ENCODE results near the gene RXFP4. TPM values are rescaled to one million over a fixed set of nuclear protein-coding genes. Genes with fewer than 3 reads are reported as not detected.
A peak's percentile ranks its signal among the peaks of the same experiment; 100 is the strongest.
"Not testable (repeated sequence)": the region's sequence is repeated elsewhere in the genome, so short reads cannot be mapped to it uniquely, and the experiment has no call there.

Gene RXFP4
- total RNA-seq, 2 donors from 2014 or later: not detected

DNA sequence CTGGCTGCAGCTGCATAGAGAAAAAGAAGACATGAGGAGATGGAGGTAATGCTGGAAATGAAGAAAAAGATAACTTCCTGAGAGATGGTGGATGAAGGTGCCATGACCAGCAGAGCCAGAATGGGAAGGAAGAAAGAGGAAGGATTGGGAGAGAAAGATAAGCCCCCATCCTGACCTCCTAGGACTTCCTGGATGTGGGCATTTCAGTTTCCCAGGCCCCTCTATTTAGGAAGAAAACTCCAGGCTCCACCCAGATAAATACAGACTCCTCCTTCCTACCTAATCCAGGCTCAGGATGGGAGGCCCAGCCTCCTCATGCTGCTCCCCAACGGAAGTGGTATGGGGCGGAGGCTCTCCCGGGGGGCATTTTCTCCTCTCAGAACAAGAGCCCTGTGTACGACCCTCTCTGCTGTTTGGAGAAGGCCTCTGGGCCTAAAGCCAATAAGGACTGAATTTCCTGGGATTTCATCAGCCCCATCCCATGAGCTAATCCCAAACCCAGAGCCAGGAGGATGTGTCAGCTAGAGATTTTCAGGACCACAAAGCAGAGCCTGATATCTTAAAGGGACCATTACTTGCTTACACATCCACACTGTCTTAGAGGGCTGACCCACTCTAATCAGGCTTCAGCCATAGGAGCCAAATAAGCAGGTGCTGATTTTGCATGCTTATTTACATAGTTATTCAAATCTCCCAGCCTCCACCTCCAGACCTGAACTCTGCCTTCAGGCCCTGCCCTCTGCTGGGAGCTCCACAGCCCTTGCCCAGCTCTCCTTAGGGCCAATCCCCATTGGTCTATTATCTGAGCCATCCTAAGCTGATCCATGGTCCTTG is 42.0 kb downstream of the RXFP4 start:
- DNase-seq (ENCODE audit: low spot score) (no peak), ATAC-seq (ENCODE audit: insufficient number of reproducible peaks, low FRiP score, low read depth) (peak; percentile 26)
- H3K27me3 ChIP-seq (replicated peaks; ENCODE audit: insufficient read depth): no peaks in the 10 kb centered on the region
- no peaks in the 10 kb centered on the region for H3K36me3 ChIP-seq
- TF ChIP-seq, protein P1, sequence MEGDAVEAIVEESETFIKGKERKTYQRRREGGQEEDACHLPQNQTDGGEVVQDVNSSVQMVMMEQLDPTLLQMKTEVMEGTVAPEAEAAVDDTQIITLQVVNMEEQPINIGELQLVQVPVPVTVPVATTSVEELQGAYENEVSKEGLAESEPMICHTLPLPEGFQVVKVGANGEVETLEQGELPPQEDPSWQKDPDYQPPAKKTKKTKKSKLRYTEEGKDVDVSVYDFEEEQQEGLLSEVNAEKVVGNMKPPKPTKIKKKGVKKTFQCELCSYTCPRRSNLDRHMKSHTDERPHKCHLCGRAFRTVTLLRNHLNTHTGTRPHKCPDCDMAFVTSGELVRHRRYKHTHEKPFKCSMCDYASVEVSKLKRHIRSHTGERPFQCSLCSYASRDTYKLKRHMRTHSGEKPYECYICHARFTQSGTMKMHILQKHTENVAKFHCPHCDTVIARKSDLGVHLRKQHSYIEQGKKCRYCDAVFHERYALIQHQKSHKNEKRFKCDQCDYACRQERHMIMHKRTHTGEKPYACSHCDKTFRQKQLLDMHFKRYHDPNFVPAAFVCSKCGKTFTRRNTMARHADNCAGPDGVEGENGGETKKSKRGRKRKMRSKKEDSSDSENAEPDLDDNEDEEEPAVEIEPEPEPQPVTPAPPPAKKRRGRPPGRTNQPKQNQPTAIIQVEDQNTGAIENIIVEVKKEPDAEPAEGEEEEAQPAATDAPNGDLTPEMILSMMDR (IDR thresholded peaks at IDR 0.05): no peak
- H3K4me1 ChIP-seq (ENCODE audit: control insufficient read depth in 1 of 2, low read depth in 2 of 2): peaks cover 25 to 80% of the 10 kb centered on the region in 2 donors
- H3K4me3 ChIP-seq: peak overlapping the region; percentile 30
- H3K9me3 ChIP-seq: no peaks in the 10 kb centered on the region
- peak overlapping the region; percentile 96 to 97 for H3K27ac ChIP-seq

DNA sequence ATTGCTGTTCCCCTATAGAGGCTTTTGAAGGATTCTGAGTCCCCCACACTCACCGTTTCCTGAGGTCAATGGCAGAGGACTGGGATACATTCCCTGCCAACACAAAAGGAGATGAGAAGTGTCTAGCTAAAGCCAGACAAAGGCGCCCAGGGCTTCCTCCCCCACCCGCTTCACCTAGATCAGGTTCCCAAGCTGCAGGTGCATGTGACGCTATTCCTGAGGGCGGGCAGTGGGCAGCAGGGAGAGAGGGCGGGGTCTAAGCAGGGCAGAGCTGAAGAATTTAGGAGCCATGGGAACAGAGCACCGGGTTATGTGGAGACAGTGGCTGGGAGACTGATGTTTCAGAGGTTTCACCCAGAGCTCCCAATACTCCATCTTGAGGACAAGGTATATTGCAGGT is 42.9 kb downstream of the RXFP4 start:
- H3K27ac ChIP-seq: peak overlapping the region; percentile 96 to 97

DNA sequence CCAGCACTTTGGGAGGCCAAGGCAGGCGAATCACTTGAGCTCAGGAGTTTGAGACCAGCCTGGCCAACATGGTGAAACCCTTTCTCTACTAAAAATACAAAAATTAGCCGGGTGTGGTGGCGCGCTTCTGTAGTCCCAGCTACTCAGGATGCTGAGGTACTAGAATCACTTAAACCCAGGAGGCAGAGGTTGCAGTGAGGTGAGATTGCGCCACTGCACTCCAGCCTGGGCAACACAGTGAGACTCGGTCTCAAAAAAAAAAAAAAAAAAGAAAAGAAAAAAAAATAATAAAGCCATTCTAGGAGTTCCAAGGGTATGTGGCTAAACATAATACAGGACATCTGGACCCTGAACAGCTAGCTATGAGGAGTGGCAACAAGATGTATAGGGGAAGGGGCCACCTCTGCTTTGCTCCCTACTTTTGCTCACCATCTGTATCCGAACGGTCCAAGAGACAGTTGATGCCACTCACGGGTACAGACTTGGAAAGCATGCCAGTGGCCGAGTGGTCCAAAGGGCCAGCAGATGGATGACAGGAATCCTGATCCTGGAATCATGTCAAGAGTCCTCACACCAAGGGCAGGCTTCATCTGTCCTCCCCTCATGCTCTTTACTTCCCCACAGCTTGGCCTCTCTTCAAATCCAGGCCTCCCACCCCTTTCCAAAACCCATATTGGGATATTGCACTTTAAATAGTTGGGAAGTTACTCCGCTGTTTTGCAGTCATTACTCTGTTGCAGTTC is 43.6 kb downstream of the RXFP4 start:
- H3K4me3 ChIP-seq; H3K9me3 ChIP-seq; DNase-seq (ENCODE audit: low spot score); ATAC-seq (ENCODE audit: insufficient number of reproducible peaks, low FRiP score, low read depth); H3K27me3 ChIP-seq (replicated peaks; ENCODE audit: insufficient read depth); H3K36me3 ChIP-seq: not testable (repeated sequence)
- H3K27ac ChIP-seq: peak overlapping the region; percentile 96 to 97
- peaks cover 21 to 71% of the 10 kb centered on the region in 2 donors for H3K4me1 ChIP-seq (ENCODE audit: control insufficient read depth in 1 of 2, low read depth in 2 of 2)

More for the DNA sequence above, 42.9 kb downstream of the RXFP4 start:
- no peak overlapping the region for H3K4me3 ChIP-seq
- peaks cover 25 to 78% of the 10 kb centered on the region in 2 donors for H3K4me1 ChIP-seq (ENCODE audit: control insufficient read depth in 1 of 2, low read depth in 2 of 2)
- TF ChIP-seq, protein P1 (IDR thresholded peaks at IDR 0.05): no peak
- no peaks in the 10 kb centered on the region for H3K9me3 ChIP-seq
- ATAC-seq (ENCODE audit: insufficient number of reproducible peaks, low FRiP score, low read depth) (no peak), DNase-seq (ENCODE audit: low spot score) (no peak)
- H3K27me3 ChIP-seq (replicated peaks; ENCODE audit: insufficient read depth): no peaks in the 10 kb centered on the region
- no peaks in the 10 kb centered on the region for H3K36me3 ChIP-seq

DNA sequence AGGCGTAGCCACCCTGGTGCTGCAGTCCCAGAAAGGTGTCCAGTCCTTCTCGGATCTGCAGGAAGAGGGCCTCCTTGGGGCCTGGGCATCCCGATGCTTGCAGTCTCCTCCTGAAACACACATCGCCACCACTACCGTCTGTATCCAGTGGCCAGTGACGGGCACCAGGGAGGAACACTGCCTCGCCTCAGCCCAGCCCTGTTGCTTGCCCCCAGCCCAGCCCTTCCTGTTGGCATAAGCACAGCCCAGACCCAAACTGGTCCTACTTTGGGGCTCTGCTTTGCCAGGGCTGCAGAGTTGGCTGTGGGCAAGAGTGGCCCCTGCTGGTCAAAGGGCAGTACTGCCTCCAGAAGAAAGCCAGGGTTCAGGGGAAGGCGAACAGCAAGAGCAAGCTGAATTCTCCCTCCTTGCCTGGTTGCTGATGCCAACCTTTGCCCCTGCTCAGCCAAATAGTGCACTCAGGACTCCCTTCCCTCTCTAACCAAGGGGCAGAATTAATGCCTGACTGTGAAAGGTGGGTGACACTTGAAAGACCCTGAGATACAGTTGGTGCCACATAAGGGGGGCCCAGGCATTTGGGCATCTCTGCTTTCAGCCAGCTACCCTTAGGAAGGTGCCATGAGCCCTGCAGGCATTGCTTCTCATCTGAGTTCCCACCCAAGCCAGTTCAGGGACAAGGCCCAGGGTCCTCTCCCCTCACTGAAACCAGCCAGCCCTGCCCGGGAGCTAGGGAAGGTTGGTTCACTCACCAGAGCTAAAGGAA is 48.0 kb downstream of the RXFP4 start:
- no peaks in the 10 kb centered on the region for H3K36me3 ChIP-seq
- peak overlapping the region; percentile 77 for H3K4me3 ChIP-seq
- ATAC-seq (ENCODE audit: insufficient number of reproducible peaks, low FRiP score, low read depth): peak; percentile 73
- no peaks in the 10 kb centered on the region for H3K27me3 ChIP-seq (replicated peaks; ENCODE audit: insufficient read depth)
- no peak for DNase-seq (ENCODE audit: low spot score)
- H3K27ac ChIP-seq: peak overlapping the region; percentile 75 to 76
- H3K4me1 ChIP-seq (ENCODE audit: control insufficient read depth in 1 of 2, low read depth in 2 of 2): peaks cover 0 to 39% of the 10 kb centered on the region in 2 donors
- no peaks in the 10 kb centered on the region for H3K9me3 ChIP-seq
- TF ChIP-seq, protein P1 (IDR thresholded peaks at IDR 0.05): peak; percentile 99

DNA sequence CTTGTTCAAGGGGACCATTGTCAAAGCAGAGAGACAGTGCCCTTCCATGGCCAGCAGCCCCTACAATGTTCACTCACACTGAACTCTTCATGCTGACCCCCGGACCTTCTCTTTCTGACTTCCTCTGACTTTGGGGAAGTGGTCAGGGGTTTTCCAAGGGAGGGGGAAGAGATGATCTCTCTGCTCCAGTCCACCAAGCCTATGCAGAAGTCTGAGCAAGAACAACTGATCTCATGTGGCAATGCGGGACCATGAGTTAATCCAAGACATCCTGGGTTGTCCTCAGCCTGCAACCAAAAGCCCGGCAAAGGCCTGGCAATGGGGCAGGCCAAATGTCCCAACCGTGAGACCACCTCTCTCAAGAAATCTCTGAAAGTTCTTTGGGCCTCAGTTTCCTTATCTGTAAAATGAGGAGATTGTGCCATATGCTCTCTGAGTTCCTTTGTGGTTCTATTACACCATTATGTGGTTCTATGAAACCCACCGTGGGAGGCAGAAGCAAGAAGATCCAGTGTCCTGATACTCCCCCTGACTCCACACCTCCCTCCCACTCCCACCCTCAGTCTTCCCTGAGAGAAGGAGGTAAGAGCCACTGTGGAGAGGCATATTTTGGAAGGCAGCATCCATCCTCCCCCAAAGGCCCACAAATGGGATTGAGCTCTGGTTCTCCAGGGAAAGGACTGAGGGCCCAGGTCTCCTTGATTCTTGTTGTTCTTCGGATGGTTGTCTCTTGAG is 48.7 kb downstream of the RXFP4 start:
- DNase-seq (ENCODE audit: low spot score) (no peak), ATAC-seq (ENCODE audit: insufficient number of reproducible peaks, low FRiP score, low read depth) (no peak)
- no peaks in the 10 kb centered on the region for H3K36me3 ChIP-seq
- no peaks in the 10 kb centered on the region for H3K27me3 ChIP-seq (replicated peaks; ENCODE audit: insufficient read depth)
- peak overlapping the region; percentile 75 to 76 for H3K27ac ChIP-seq
- no peak overlapping the region for H3K4me3 ChIP-seq
- TF ChIP-seq, protein P1 (IDR thresholded peaks at IDR 0.05): no peak
- H3K4me1 ChIP-seq (ENCODE audit: control insufficient read depth in 1 of 2, low read depth in 2 of 2): peaks cover 0 to 34% of the 10 kb centered on the region in 2 donors
- no peaks in the 10 kb centered on the region for H3K9me3 ChIP-seq

Data from thoracic aorta (tissue), 2 donors.